Cardiac muscle cell (in vitro differentiated cells and primary cell): ENCODE data around the gene WDR54. TPM values are rescaled to one million over a fixed set of nuclear protein-coding genes. Genes with fewer than 3 reads are reported as not detected.

ENCODE experiments used
- DNase-seq, 2 donors: peaks; one replicate each; pipeline versions ENCODE4 v3.0.0 to v3.0.0-alpha.2; 2010 to 2017; ENCODE audit warnings: low read depth in 1 of 2, low spot score in 1 of 2
- H3K27ac ChIP-seq: fragments of 200-600 bp; sonication (generic); 2 replicates; pipeline ENCODE4 v1.5.1; 2016
- H3K27me3 ChIP-seq: fragments of 200-600 bp; sonication (generic); 2 replicates; pipeline ENCODE4 v1.6.0; 2016; ENCODE audit warnings: control low read depth
- H3K36me3 ChIP-seq: fragments of 200-600 bp; sonication (generic); 2 replicates; pipeline ENCODE4 v1.5.1; 2016; ENCODE audit warnings: control low read depth
- H3K4me1 ChIP-seq: fragments of 200-600 bp; sonication (generic); 2 replicates; pipeline ENCODE4 v1.8.1; 2017; ENCODE audit warnings: low read depth, mild to moderate bottlenecking, mixed run types
- H3K4me3 ChIP-seq: fragments of 200-600 bp; sonication (generic); 2 replicates; pipeline ENCODE4 v1.5.1; 2016; ENCODE audit warnings: mild to moderate bottlenecking
- H3K9me3 ChIP-seq: fragments of 200-600 bp; sonication (generic); 2 replicates; pipeline ENCODE4 v1.5.1; 2017; ENCODE audit warnings: low read depth, mild to moderate bottlenecking, control low read depth
- CTCF ChIP-seq: IDR thresholded peaks from 2 replicates; pipeline ENCODE4 v1.5.1; 2012; ENCODE audit warnings: low read depth, mild to moderate bottlenecking, low read length
- polyA plus RNA-seq: library from polyadenylated mRNA; unstranded; fragments of >200 nt; fragmentation: Nextera tagmentation; extraction: Ambion mirVana; gene quantifications from 2 replicates; pipeline ENCODE4 v1.2.1, GENCODE V29; 2016
- total RNA-seq: library from RNA; depleted of rRNA; stranded (reverse); fragments of >200 nt; gene quantifications from 2 replicates; pipeline ENCODE4 v1.2.3, GENCODE V29; 2016

The WDR54 gene
- total RNA-seq: 88.5 and 91.5 TPM in 2 replicates
- polyA plus RNA-seq: 132 and 159 TPM in 2 replicates

GRCh38 chr2:74421221-74421870 is at the start of gene WDR54, which contains the start of gene C2orf81:
Gene WDR54 (plus strand): TSS chr2:74421730. CDS start chr2:74422154, 424 bp downstream.
Gene C2orf81 (minus strand): TSS chr2:74421619. CDS start chr2:74421560, 59 bp downstream.
- H3K27ac ChIP-seq: no peak within 1 kb of the TSS
- no peak for TF ChIP-seq CTCF

GRCh38 chr2:74372674-74373073 is 48.9 kb upstream of the WDR54 start:
- Histone ChIP-seq H3K4me1 (peaks cover 22% of the 10 kb centered on the region), H3K9me3 (no peaks in the 10 kb centered on the region), H3K27ac (no peak overlapping the region), H3K4me3 (no peak overlapping the region), H3K27me3 (no peaks in the 10 kb centered on the region), H3K36me3 (peaks cover 34% of the 10 kb centered on the region)
- no peak for DNase-seq
- no peak for TF ChIP-seq CTCF

More at GRCh38 chr2:74421221-74421870, at the start of gene WDR54, which contains the start of gene C2orf81:
- Histone ChIP-seq H3K4me3 (peak within 1 kb of the TSS; percentile 43), H3K4me1 (no peaks in the 10 kb centered on the region), H3K36me3 (peaks cover 9% of the 10 kb centered on the region), H3K9me3 (no peaks in the 10 kb centered on the region), H3K27me3 (no peaks in the 10 kb centered on the region)
- DNase-seq: peak; percentile 92

GRCh38 chr2:74373221-74373676 is 48.3 kb upstream of the WDR54 start:
- no peak for TF ChIP-seq CTCF
- DNase-seq: peak; percentile 27 to 42
- H3K4me3 ChIP-seq: no peak overlapping the region
- H3K36me3 ChIP-seq: peaks cover 29% of the 10 kb centered on the region
- H3K27me3 ChIP-seq: no peaks in the 10 kb centered on the region
- peaks cover 22% of the 10 kb centered on the region for H3K4me1 ChIP-seq
- peak overlapping the region; percentile 6 for H3K27ac ChIP-seq
- no peaks in the 10 kb centered on the region for H3K9me3 ChIP-seq

- H3K27ac ChIP-seq: peak overlapping the region; percentile 54
- TF ChIP-seq CTCF: no peak
- H3K9me3 ChIP-seq: no peaks in the 10 kb centered on the region
- no peaks in the 10 kb centered on the region for H3K27me3 ChIP-seq
- peaks cover 28% of the 10 kb centered on the region for H3K4me1 ChIP-seq
- no peak for DNase-seq
- H3K36me3 ChIP-seq: peaks cover 22% of the 10 kb centered on the region
- peak overlapping the region; percentile 20 for H3K4me3 ChIP-seq
Measured at GRCh38 chr2:74373985-74374384, 47.5 kb upstream of the WDR54 start.

GRCh38 chr2:74374509-74375205 is 46.9 kb upstream of the WDR54 start:
- Histone ChIP-seq H3K27ac (peak overlapping the region; percentile 67), H3K36me3 (peaks cover 17% of the 10 kb centered on the region), H3K9me3 (no peaks in the 10 kb centered on the region), H3K4me1 (peaks cover 35% of the 10 kb centered on the region), H3K27me3 (no peaks in the 10 kb centered on the region), H3K4me3 (peak overlapping the region; percentile 20)
- TF ChIP-seq CTCF: no peak
- peak; percentile 78 to 89 for DNase-seq
